B cell (primary cell): Measurements from ENCODE around the gene MRPS26. TPM values are rescaled to one million over a fixed set of nuclear protein-coding genes. Genes with fewer than 3 reads are reported as not detected.

ENCODE experiments used
- ATAC-seq: fragments of 200-7000 bp; cut with Tn5 transposase; one replicate; pipeline ENCODE4 v1.10.0; 2021; ENCODE audit warnings: low read depth, mild to moderate bottlenecking, moderate number of reproducible peaks, moderate library complexity
- CTCF ChIA-PET: fragments of 350-600 bp; sonication (Branson Sonifier 250); formaldehyde crosslinking; loops from one replicate; lab custom pipeline; 2021; ENCODE audit warnings: antibody characterized with exemption, inconsistent platforms; lab: Charles Lee
- POLR2A ChIA-PET: fragments of 350-600 bp; sonication (Branson Sonifier 250); formaldehyde crosslinking; loops from one replicate; lab custom pipeline; 2021; ENCODE audit warnings: antibody characterized with exemption; lab: Charles Lee
- DNase-seq: peaks from one replicate; pipeline ENCODE4 v3.0.0; 2013
- H2AFZ ChIP-seq: 2 replicates; pipeline ENCODE4 v1.6.1; 2012; ENCODE audit warnings: mild to moderate bottlenecking, low read depth, low read length; ENCODE audit not compliant: insufficient read depth, poor library complexity, severe bottlenecking
- H3K27ac ChIP-seq, 2 donors: 1 replicate in 1 of 2; 2 replicates in 1 of 2; pipeline ENCODE4 v1.5.1; 2012 to 2013; ENCODE audit warnings: low read length in 2 of 2, mild to moderate bottlenecking in 2 of 2, moderate library complexity in 1 of 2
- H3K27me3 ChIP-seq, 4 experiments: fragments of 200-600 bp in 1 of 4; sonication (generic) in 1 of 4; replicated peaks in 1 of 4; 1 replicate in 2 of 4; 2 replicates in 2 of 4; pipeline versions ENCODE4 v1.6.1 to v1.7.0; 2013 to 2016; ENCODE audit warnings: low read length in 3 of 4, mild to moderate bottlenecking in 2 of 4, mixed read lengths in 1 of 4, moderate library complexity in 1 of 4; ENCODE audit not compliant: insufficient read depth in 4 of 4, control insufficient read depth in 3 of 4; ENCODE audit errors: control extremely low read depth in 1 of 4
- H3K36me3 ChIP-seq, 2 experiments: replicated peaks in 1 of 2; 1 replicate in 1 of 2; 2 replicates in 1 of 2; pipeline versions ENCODE4 v1.6.1 to v1.7.1; 2013; ENCODE audit warnings: low read length in 1 of 2; ENCODE audit not compliant: insufficient read depth in 2 of 2, control insufficient read depth in 1 of 2; ENCODE audit errors: control extremely low read depth in 1 of 2, extremely low read depth in 1 of 2
- H3K4me1 ChIP-seq, 2 donors: fragments of 200-600 bp in 1 of 2; sonication (generic) in 1 of 2; 1 replicate in 1 of 2; 2 replicates in 1 of 2; pipeline versions ENCODE4 v1.5.1 to v1.6.1; 2013 to 2017; ENCODE audit warnings: low read length in 2 of 2; ENCODE audit not compliant: control insufficient read depth in 2 of 2, insufficient read depth in 2 of 2
- H3K4me2 ChIP-seq: replicated peaks from 2 replicates; pipeline ENCODE3; 2012; ENCODE audit warnings: mild to moderate bottlenecking, low read depth, low read length; ENCODE audit not compliant: poor library complexity, severe bottlenecking
- H3K4me3 ChIP-seq, 5 experiments: fragments of 200-600 bp in 1 of 5; sonication (generic) in 1 of 5; 1 replicate in 3 of 5; 2 replicates in 2 of 5; pipeline versions ENCODE4 v1.5.1 to v1.7.0; 2011 to 2016; ENCODE audit warnings: low read length in 4 of 5, mild to moderate bottlenecking in 4 of 5, low read depth in 2 of 5, control low read depth in 1 of 5, moderate library complexity in 1 of 5; ENCODE audit not compliant: insufficient read depth in 1 of 5; ENCODE audit errors: control extremely low read depth in 1 of 5, extremely low read depth in 1 of 5
- H3K79me2 ChIP-seq: fragments of 200-600 bp; sonication (generic); one replicate; pipeline ENCODE4 v1.6.0; 2016; ENCODE audit warnings: low read length; ENCODE audit not compliant: control insufficient read depth, insufficient read depth
- H3K9ac ChIP-seq: fragments of 200-600 bp; sonication (generic); 2 replicates; pipeline ENCODE4 v1.6.1; 2017; ENCODE audit warnings: mild to moderate bottlenecking, low read length, moderate library complexity
- H3K9me3 ChIP-seq, 3 donors: one replicate each; pipeline versions ENCODE4 v1.6.1 to v1.7.1; 2013; ENCODE audit warnings: low read length in 2 of 3; ENCODE audit not compliant: control insufficient read depth in 2 of 3, insufficient read depth in 1 of 3; ENCODE audit errors: control extremely low read depth in 1 of 3
- H4K20me1 ChIP-seq: 2 replicates; pipeline ENCODE4 v1.6.0; 2012; ENCODE audit warnings: mild to moderate bottlenecking, low read length; ENCODE audit not compliant: insufficient read depth, control insufficient read depth, poor library complexity, severe bottlenecking
- H3K27ac Mint-ChIP-seq: one replicate; pipeline ENCODE4 v1.8.0; 2021; ENCODE audit warnings: mixed read lengths
- H3K27me3 Mint-ChIP-seq: one replicate; pipeline ENCODE4 v1.8.0; 2021; ENCODE audit warnings: mixed read lengths
- H3K4me1 Mint-ChIP-seq: one replicate; pipeline ENCODE4 v1.8.0; 2021; ENCODE audit warnings: mixed read lengths
- H3K4me3 Mint-ChIP-seq: one replicate; pipeline ENCODE4 v1.8.0; 2021; ENCODE audit warnings: mixed read lengths
- H3K9me3 Mint-ChIP-seq: one replicate; pipeline ENCODE4 v1.8.0; 2022; ENCODE audit warnings: mixed read lengths; ENCODE audit not compliant: insufficient read depth
- CTCF ChIP-seq: fragments of 200-600 bp; IDR thresholded peaks from one replicate; pipeline ENCODE4 v1.8.0; 2022; ENCODE audit warnings: antibody characterized with exemption, mild to moderate bottlenecking
- EZH2 ChIP-seq: IDR thresholded peaks from 2 replicates; pipeline ENCODE4 v1.6.1; 2012; ENCODE audit warnings: borderline replicate concordance, low read depth, mild to moderate bottlenecking, moderate library complexity, low read length; ENCODE audit not compliant: insufficient read depth, poor library complexity, severe bottlenecking
- WGBS: methylation state at CpG from one replicate; pipeline ENCODE4 v1.1.5; 2013; ENCODE audit warnings: missing lambda C conversion rate; ENCODE audit not compliant: insufficient coverage; 5-methylcytosine and 5-hydroxymethylcytosine counted together
- intact Hi-C: fragments of 100-400 bp; cut with micrococcal nuclease; formaldehyde crosslinking; loops from one replicate; pipeline ENCODE4 v1.10.0; 2022
- polyA plus RNA-seq: library from polyadenylated mRNA; depleted of rRNA; stranded (reverse); fragments of >200 nt; gene quantifications from 2 replicates; pipeline ENCODE4 v1.2.3, GENCODE V29; 2012
- total RNA-seq, 2 donors: library from RNA; stranded (reverse); fragments of 120-200 nt in 1 of 2; gene quantifications; 1 replicate in 1 of 2; 2 replicates in 1 of 2; pipeline versions ENCODE4 v1.2.3 to v1.2.4, GENCODE V29; 2013 to 2022

Gene MRPS26
- total and polyA plus RNA-seq, 2 donors (not counting 1 experiment from before 2014, with no cell fraction given): 35.9 to 37.5 TPM

- Histone ChIP-seq H3K36me3 (no peaks in the 10 kb centered on the region), H3K27ac (no peak overlapping the region), H4K20me1 (no peaks in the 10 kb centered on the region), H3K79me2 (no peaks in the 10 kb centered on the region), H3K9ac (no peak overlapping the region), H3K4me2 (peak overlapping the region; percentile 83), H3K4me1 (peaks cover 13 to 23% of the 10 kb centered on the region in 2 donors), H3K4me3 (no peak overlapping the region), H3K27me3 (peaks cover 0 to 57% (median 31%) of the 10 kb centered on the region in 4 experiments), H3K9me3 (peaks cover 0 to 21% (median 0%) of the 10 kb centered on the region in 3 donors), H2AFZ (no peak overlapping the region)
- TF ChIP-seq EZH2 (no peak), CTCF (no peak)
- CTCF ChIA-PET: no interaction called here
- Mint-ChIP-seq H3K27me3 (peaks cover 54% of the 10 kb centered on the region), H3K27ac (no peak overlapping the region), H3K4me3 (peak overlapping the region; percentile 86), H3K9me3 (no peaks in the 10 kb centered on the region), H3K4me1 (peaks cover 21% of the 10 kb centered on the region)
- POLR2A ChIA-PET: no interaction called here
- 67% methylated on average over 11 of the region's 11 CpGs for WGBS
- no peak for ATAC-seq
- DNase-seq: no peak
- intact Hi-C loops: no loop called here
Observed at GRCh38 chr20:3081641-3082040, 35.8 kb downstream of the MRPS26 start.

- Mint-ChIP-seq H3K4me3 (peak overlapping the region; percentile 86), H3K4me1 (peaks cover 21% of the 10 kb centered on the region), H3K27ac (no peak overlapping the region), H3K27me3 (peaks cover 51% of the 10 kb centered on the region), H3K9me3 (no peaks in the 10 kb centered on the region)
- Histone ChIP-seq H3K9ac (peak overlapping the region; percentile 44), H3K36me3 (no peaks in the 10 kb centered on the region), H3K79me2 (no peaks in the 10 kb centered on the region), H3K4me1 (peaks cover 13 to 23% of the 10 kb centered on the region in 2 donors), H3K4me2 (peak overlapping the region; percentile 83), H3K27ac (no peak overlapping the region), H3K27me3 (peaks cover 0 to 52% (median 30%) of the 10 kb centered on the region in 4 experiments), H2AFZ (peak overlapping the region; percentile 60), H4K20me1 (no peaks in the 10 kb centered on the region), H3K9me3 (peaks cover 0 to 21% (median 0%) of the 10 kb centered on the region in 3 donors), H3K4me3 (peak overlapping the region in 3 of 5 experiments; percentile 11 to 40 (median 35))
- ATAC-seq: peak; percentile 40
- 4% methylated on average over 63 of the region's 71 CpGs for WGBS
- intact Hi-C loops: no loop called here
- TF ChIP-seq EZH2 (peak; percentile 87), CTCF (no peak)
- POLR2A ChIA-PET: no interaction called here
- CTCF ChIA-PET: interaction anchor here (0.6 kb wide), 1 partner anchor 159 kb away, joined by 3 read pairs; no protein-coding TSS in a partner anchor
- DNase-seq: peak; percentile 55
Observed at GRCh38 chr20:3082306-3082951, 36.6 kb downstream of the MRPS26 start.
